Measurements from ENCODE around the gene MLEC. TPM values are rescaled to one million over a fixed set of nuclear protein-coding genes. Genes with fewer than 3 reads are reported as not detected.

The MLEC gene
- total and polyA plus RNA-seq, 2 of the 13 experiments (the other 11 are each of a cell fraction or from before 2014, with no cell fraction given), result 49.8 to 156 TPM

- TF ChIP-seq SATB2 (CRISPR knock-in tag; IDR thresholded peaks at IDR 0.05), result no peak
- no peak for TF ChIP-seq ZNF282 (IDR thresholded peaks at IDR 0.05; ENCODE audit: partially characterized antibody)
- TF ChIP-seq BATF2 (CRISPR knock-in tag; IDR thresholded peaks at IDR 0.05), result no peak
- peak; percentile 37; the same call in 1 of the 2 replicates for TF ChIP-seq ZNF160 (CRISPR knock-in tag; IDR thresholded peaks at IDR 0.05)
- TF ChIP-seq ZEB1 (IDR thresholded peaks at IDR 0.05; ENCODE audit: insufficient replicate concordance, low read depth), result no peak
- TF ChIP-seq HDAC1 (CRISPR knock-in tag; IDR thresholded peaks at IDR 0.05), result peak; percentile 77
- no peak; the same call in 1 of the 2 replicates for TF ChIP-seq ZBTB14 (CRISPR knock-in tag; IDR thresholded peaks at IDR 0.05)
- TF ChIP-seq RBM22 (optimal IDR thresholded peaks at IDR 0.05; ENCODE audit: low read length), result no peak
- no peak for TF ChIP-seq ZNF597 (CRISPR knock-in tag; IDR thresholded peaks at IDR 0.05)
- peak; percentile 38; the same call in 1 of the 2 replicates for TF ChIP-seq AHR (CRISPR knock-in tag; IDR thresholded peaks at IDR 0.05)
- peak; percentile 65 for TF ChIP-seq SKIL (CRISPR knock-in tag; IDR thresholded peaks at IDR 0.05; ENCODE audit: borderline replicate concordance)
- TF ChIP-seq ZNF614 (CRISPR knock-in tag; IDR thresholded peaks at IDR 0.05; ENCODE audit: borderline replicate concordance), result peak; percentile 51; the same call in 1 of the 2 replicates
- TF ChIP-seq TAF15 (IDR thresholded peaks at IDR 0.05; ENCODE audit: low read depth, low read length, poor library complexity, severe bottlenecking), result peak; percentile 63
- TF ChIP-seq POLR2AphosphoS5 (IDR thresholded peaks at IDR 0.05; ENCODE audit: low read depth, low read length), result peak; percentile 76
- TF ChIP-seq ZHX1 (CRISPR knock-in tag; IDR thresholded peaks at IDR 0.05; ENCODE audit: low read depth), result peak; percentile 26; the same call in 1 of the 2 replicates
- TF ChIP-seq ZNF569 (CRISPR knock-in tag; IDR thresholded peaks at IDR 0.05; ENCODE audit: borderline replicate concordance), result no peak
- peak; percentile 63 for TF ChIP-seq RAD21 (CRISPR knock-in tag; IDR thresholded peaks at IDR 0.05)
- TF ChIP-seq EHMT2 (IDR thresholded peaks at IDR 0.05; ENCODE audit: borderline replicate concordance, low read depth, low read length), result peak; percentile 36; the same call in 1 of the 2 replicates
- no peak for TF ChIP-seq ZC3H13 (CRISPR knock-in tag; IDR thresholded peaks at IDR 0.05)
- peak; percentile 58; the same call in 1 of the 2 replicates for TF ChIP-seq NCOR1 (IDR thresholded peaks at IDR 0.05; ENCODE audit: borderline replicate concordance, low read length)
- TF ChIP-seq CEBPB (IDR thresholded peaks at IDR 0.05; ENCODE audit: borderline replicate concordance, low read depth, low read length), result no peak
Observed at GRCh38 chr12:120686690-120687577, at the start of gene MLEC (continued).
